Ishikawa (cell line): Measurements from ENCODE around the gene RPL3.

ENCODE experiments used
- CEBPB ChIP-seq: IDR thresholded peaks from 2 replicates; pipeline ENCODE4 v1.6.1; 2012
- CREB1 ChIP-seq: IDR thresholded peaks from 2 replicates; pipeline ENCODE4 v1.6.1; 2012; ENCODE audit warnings: low read depth
- EGR1 ChIP-seq: IDR thresholded peaks from 2 replicates; pipeline ENCODE4 v1.6.1; 2012
- EP300 ChIP-seq: IDR thresholded peaks from 2 replicates; pipeline ENCODE4 v1.6.1; 2012; ENCODE audit warnings: borderline replicate concordance
- FOXM1 ChIP-seq: IDR thresholded peaks from 2 replicates; pipeline ENCODE4 v1.6.1; 2012; ENCODE audit warnings: low read depth, borderline replicate concordance
- MAX ChIP-seq: IDR thresholded peaks from 2 replicates; pipeline ENCODE4 v1.6.1; 2012
- NFIC ChIP-seq: IDR thresholded peaks from 2 replicates; pipeline ENCODE4 v1.6.1; 2012
- RAD21 ChIP-seq: IDR thresholded peaks from 2 replicates; pipeline ENCODE4 v1.6.1; 2012; ENCODE audit warnings: low read depth
- REST ChIP-seq: IDR thresholded peaks from 2 replicates; pipeline ENCODE4 v1.6.1; 2012; ENCODE audit warnings: low read depth, mild to moderate bottlenecking
- TAF1 ChIP-seq: IDR thresholded peaks from 2 replicates; pipeline ENCODE4 v1.6.1; 2012; ENCODE audit warnings: low read depth, mild to moderate bottlenecking
- TCF12 ChIP-seq: IDR thresholded peaks from 2 replicates; pipeline ENCODE4 v1.6.1; 2012; ENCODE audit warnings: low read depth
- TEAD4 ChIP-seq: IDR thresholded peaks from 2 replicates; pipeline ENCODE4 v1.6.1; 2012
- USF1 ChIP-seq: IDR thresholded peaks from 2 replicates; pipeline ENCODE4 v1.6.1; 2012
- YY1 ChIP-seq: IDR thresholded peaks from 2 replicates; pipeline ENCODE4 v1.6.1; 2012; ENCODE audit warnings: low read depth
- ZBTB7A ChIP-seq: IDR thresholded peaks from 2 replicates; pipeline ENCODE4 v1.6.1; 2012; ENCODE audit warnings: low read depth

RPL3 gene

GRCh38 chr22:39357110-39358108 lies 38.0 kb upstream of the RPL3 start:
- peak; percentile 70 for TF ChIP-seq TEAD4

GRCh38 chr22:39356464-39356863 lies 37.0 kb upstream of the RPL3 start:
- TF ChIP-seq NFIC = 0 out of 2 replicates have a peak, but pooled peaks have one; percentile 8
- no peak for TF ChIP-seq YY1
- TF ChIP-seq MAX = 0 out of 2 replicates have a peak, but pooled peaks have one; percentile 35

- TF ChIP-seq FOXM1 = no peak
- no peak for TF ChIP-seq USF1
- TF ChIP-seq REST = no peak
- no peak for TF ChIP-seq EGR1
- TF ChIP-seq RAD21 = no peak
- no peak for TF ChIP-seq YY1
- TF ChIP-seq ZBTB7A = no peak
Observed at GRCh38 chr22:39355080-39355479, 35.7 kb upstream of the RPL3 start.

- no peak for TF ChIP-seq CREB1
- no peak for TF ChIP-seq REST
Observed at GRCh38 chr22:39353346-39353745, 33.9 kb upstream of the RPL3 start.

- TF ChIP-seq FOXM1 = no peak
- TF ChIP-seq REST = no peak
- no peak for TF ChIP-seq TCF12
- no peak for TF ChIP-seq MAX
- TF ChIP-seq CREB1 = no peak
- no peak for TF ChIP-seq USF1
- no peak for TF ChIP-seq RAD21
- no peak for TF ChIP-seq EP300
- TF ChIP-seq ZBTB7A = no peak
- no peak for TF ChIP-seq EGR1
- TF ChIP-seq TEAD4 = no peak
- no peak for TF ChIP-seq CEBPB
- no peak for TF ChIP-seq TAF1
- TF ChIP-seq YY1 = no peak
- no peak for TF ChIP-seq NFIC
Observed at GRCh38 chr22:39352306-39352891, 33.0 kb upstream of the RPL3 start.
